ENCODE results near the gene NFE2L2. TPM values are rescaled to one million over a fixed set of nuclear protein-coding genes. Genes with fewer than 3 reads are reported as not detected.

NFE2L2 gene
- total RNA-seq, 1 experiment from 2014 or later, result 60.8 TPM

Other genes with a start within 250 kb of the NFE2L2 start
- gene HNRNPA3, start 51.9 kb downstream of the NFE2L2 start, total RNA-seq (2014; rRNA removed; shearing (Covaris generic)), result 30.9 and 48.1 TPM in 2 replicates
- gene AGPS, start 128.0 kb upstream of the NFE2L2 start, total RNA-seq (2014; rRNA removed; shearing (Covaris generic)), result 115 and 139 TPM in 2 replicates

Measured in G401 (cell line).